Measurements from ENCODE around the gene GLT8D2.

GLT8D2 gene, protein sequence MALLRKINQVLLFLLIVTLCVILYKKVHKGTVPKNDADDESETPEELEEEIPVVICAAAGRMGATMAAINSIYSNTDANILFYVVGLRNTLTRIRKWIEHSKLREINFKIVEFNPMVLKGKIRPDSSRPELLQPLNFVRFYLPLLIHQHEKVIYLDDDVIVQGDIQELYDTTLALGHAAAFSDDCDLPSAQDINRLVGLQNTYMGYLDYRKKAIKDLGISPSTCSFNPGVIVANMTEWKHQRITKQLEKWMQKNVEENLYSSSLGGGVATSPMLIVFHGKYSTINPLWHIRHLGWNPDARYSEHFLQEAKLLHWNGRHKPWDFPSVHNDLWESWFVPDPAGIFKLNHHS
- 0 to 0.36 (median 0) reads per million in 4 donors for total RNA-seq

DNA sequence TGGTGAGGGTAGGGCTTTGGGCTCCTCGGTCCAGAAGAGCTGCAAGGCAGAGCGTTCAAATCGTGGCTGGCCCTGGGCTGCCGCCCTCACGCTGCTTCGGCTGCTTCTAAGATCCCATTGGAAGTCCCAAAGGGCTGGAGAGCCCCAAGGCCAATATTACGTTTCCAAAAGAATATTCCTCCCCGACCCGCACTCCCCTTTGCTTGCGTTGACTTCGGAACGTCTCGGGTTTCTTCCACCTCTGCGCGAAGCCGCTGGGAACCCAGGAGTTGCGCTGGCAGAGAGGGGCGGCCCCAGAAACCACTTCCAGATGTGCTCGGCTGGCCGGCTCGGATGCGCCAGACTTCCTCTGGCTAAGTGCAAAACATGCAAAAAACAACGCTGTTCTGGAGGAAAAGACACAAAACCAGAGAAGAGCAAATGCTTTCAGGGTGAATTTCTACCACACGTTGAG lies at the start of gene GLT8D2:
GLT8D2 (minus strand) TSS at position 285 of the 454 bp plus-strand sequence. CDS start 30,539 bp downstream, outside the sequence.
- DNase-seq, result no peak

DNA sequence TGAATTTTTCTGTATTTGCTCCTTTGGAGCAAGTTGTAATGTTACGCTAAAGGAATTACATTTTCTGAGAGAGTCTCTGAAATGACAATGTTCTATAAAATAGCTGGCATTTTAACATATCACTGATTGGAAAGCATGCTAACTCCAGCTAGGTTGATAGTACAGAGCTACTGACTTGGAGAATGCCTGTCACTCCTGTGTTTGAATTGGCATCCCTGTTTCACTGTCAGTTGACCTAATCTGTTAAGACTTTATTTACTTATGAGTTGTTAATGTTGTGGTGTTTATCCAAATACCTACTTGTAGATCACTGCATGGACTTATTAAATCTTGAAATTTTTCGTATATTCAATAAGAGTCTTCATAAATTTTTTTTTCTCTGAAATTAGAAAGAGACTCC lies 48.0 kb upstream of the GLT8D2 start:
- DNase-seq, result no peak

DNA sequence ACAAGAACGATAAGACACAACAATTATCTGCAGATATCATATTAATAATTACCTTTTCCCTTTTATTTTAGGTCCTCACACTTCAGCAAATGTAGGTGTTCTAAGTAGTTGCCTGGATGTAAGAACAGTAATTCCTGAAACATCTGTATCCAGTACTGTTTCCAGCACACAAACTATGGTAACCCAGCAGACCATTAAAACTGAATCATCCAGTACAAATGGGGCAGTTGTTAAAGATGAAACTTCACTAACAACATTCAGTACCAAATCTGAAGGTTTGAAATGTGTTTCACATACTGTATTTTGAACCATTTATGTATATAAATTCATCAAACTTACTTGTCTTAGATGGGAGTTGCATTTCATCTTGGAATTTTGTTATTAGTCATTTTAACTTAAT lies 45.3 kb upstream of the GLT8D2 start:
- DNase-seq, result no peak

DNA sequence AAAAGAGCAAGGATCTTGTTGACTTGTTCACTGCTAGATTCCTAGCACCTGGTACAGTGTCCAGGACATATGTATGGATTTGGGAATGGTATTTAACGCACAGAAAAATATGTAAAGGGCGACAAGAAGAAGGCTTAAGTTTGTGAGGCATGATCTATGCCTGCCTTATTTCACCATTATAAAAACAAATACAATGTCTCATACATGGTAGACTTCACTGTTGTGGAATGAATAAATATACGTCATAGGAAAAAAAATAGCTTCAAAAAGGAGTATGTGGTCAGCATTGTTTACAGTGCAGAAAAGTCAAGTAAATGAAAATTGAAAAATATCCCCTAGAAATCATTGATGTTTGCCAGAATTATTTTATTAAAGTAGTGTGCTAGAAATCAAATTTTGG lies 44.3 kb upstream of the GLT8D2 start:
- DNase-seq, result no peak

DNA sequence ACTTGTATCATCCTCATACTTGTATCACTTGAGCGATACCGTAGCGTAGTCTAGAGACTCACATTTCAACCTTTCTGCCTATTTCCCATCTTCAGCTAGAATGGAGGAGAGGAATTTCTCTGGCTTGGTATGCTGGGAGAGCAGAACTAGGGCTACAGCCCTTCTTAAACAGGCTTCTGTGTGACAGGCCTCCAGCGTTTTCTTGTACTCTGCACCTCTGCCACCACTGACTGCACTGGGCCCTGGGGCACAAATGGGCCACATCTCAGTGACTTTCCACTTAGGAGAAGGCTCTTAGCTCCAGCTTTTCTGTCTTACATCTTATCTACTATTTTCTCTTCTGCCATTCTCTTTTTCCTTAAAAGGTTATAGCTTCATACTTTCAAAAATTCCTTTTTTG lies 41.1 kb upstream of the GLT8D2 start:
- DNase-seq, result no peak

DNA sequence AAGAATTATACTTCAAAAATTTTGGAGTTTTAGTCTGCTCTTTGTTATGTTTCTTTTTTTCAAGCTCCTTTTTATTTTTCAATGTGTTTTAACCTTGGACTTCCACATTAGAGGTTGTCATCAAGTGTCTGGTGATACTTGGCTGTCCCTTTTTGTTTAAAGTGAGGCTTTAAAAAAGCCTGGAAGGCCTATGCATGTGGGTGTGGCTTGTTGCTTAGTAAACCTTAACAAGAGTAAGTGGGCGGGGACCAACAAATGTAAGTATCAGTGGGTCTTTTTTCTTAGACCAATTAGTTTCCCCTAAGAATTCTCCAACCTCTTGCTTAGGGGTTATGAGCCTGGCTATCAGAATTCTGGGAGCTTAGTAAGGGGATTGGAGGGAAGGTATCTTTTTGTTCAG lies 40.7 kb upstream of the GLT8D2 start:
- DNase-seq, result no peak

DNA sequence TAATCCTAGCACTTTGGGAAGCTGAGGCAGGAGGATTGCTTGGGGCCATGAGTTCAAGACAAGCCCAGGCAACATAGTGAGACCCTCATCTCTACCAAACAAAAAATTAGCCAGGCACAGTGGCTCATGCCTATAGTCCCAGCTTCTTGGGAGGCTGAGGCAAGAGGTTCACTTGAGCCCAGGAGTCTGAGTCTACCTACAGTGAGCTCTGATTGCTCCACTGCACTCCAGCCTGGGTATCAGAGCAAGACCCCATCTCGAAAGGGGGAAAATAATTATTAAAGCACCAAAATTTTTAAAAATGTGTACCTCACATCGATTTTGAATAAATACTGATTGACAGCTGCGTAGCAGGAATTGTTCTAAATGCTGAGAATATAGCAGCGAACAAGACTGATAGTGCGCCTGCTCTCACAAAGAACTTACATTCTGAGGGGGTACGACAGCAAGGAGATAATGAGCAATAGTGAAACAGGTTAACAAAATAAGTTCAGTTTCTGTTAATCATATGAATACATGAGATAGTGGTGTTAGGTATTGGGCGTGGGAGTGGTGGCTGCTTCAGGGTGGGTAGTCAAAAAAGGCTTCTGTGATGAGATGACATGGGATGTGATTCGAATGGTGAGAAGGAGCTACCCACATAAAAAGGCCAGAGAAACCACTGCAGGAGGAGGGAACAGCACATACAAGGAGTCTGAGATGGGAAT lies 33.9 kb upstream of the GLT8D2 start:
- DNase-seq, result peak in 1 of 5 donors; percentile 37

DNA sequence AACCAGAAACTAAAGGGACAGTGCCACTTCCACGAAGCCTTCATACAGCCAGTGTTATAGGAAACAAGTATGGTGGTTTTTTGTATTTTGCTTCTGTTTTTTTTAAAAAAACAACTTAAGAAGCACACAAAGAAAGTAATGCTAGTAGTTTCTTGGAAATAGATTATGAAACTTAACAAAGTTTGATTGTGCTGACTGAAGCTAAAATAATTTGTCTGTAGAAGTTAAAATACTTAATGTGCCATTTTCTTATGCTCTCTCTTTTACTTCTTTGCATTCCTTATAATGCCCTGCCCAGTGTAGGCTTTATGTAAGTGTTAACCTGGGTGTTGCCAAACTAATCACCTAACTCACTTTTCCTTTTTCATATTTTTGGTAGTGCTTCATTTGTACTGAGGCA lies 30.8 kb upstream of the GLT8D2 start:
- no peak for DNase-seq

DNA sequence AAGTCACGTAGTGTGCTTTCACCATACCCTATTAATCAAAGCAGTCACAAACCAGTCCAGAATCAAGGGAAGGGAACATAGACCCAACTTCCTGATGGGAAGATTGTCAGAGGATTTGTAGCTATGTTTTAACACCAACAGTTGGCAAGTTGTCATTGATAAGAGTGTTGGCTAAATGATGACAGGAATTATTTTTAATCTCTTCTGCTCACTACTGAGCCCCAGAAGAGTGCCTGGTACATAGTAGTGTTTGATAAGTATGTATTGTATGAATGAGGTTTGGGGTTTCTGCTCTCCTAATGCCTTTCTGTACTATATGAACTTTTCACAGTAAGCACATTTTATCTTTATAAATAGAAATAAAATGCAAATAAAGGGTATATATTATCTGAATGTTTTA lies 29.0 kb upstream of the GLT8D2 start:
- no peak for DNase-seq

DNA sequence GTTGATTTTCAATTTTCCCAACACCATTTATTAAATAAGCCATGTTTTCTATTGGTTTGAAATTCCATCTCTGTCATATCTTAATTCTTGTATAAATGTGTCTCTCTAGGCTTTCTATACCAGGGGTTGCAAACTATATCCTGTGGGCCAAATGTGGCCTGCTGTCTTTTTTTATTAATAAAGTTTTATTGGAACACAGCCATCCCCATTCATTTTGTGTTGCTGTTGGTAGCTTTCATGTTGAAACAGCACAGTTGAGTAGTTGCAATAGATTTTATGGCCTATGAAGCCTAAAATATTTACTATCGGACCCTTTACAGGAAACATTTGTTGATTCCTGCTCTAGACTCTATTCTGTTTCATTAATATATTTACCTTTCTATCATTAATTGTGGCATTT lies 23.7 kb upstream of the GLT8D2 start:
- no peak for DNase-seq

DNA sequence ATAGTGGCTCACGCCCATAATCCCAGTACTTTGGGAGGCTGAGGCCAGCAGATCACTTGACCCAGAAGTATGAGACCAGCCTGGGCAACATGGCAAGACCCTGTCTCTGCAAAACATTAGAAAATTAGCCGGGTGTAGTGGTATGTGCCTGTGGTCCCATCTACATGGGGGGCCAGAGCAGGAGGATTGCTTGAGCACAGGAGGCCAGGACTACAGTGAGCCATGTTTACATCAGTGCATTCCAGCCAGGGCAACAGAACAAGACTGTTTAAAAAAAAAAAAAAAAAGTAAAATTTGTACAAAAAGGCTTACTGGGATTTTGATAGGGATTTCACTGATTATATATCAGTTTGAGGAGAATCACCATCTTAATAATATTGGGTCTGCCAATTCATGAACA lies 22.1 kb upstream of the GLT8D2 start:
- no peak for DNase-seq

DNA sequence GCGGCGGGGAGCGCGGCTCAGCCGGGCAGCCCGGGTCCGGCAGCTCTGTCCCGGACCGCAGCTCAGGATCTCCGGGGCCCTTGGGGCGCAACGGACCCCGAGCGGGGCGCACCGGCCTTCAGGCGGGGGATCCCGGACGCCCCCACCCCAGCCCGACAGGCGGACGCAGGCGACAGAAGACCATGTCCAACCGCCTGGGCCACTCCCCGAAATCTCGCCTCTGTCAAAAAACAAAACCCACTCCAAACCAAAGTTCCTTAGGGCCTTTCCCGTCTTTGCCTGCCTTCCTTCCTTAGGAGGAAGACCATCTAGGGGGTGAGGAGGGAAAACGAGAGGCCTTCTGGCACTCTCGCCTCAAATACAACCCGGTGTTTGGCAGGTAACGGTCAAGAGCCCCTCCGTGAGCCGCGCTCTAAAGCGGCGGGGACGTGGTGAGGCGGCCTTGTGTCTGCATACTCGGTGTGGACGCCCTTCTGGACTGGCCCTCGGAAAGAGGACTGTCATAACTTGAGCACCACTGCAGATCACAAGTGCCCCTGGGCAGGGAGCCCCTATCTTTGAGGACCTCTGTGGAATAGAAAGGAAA lies 14.9 kb upstream of the GLT8D2 start:
- DNase-seq, result no peak

DNA sequence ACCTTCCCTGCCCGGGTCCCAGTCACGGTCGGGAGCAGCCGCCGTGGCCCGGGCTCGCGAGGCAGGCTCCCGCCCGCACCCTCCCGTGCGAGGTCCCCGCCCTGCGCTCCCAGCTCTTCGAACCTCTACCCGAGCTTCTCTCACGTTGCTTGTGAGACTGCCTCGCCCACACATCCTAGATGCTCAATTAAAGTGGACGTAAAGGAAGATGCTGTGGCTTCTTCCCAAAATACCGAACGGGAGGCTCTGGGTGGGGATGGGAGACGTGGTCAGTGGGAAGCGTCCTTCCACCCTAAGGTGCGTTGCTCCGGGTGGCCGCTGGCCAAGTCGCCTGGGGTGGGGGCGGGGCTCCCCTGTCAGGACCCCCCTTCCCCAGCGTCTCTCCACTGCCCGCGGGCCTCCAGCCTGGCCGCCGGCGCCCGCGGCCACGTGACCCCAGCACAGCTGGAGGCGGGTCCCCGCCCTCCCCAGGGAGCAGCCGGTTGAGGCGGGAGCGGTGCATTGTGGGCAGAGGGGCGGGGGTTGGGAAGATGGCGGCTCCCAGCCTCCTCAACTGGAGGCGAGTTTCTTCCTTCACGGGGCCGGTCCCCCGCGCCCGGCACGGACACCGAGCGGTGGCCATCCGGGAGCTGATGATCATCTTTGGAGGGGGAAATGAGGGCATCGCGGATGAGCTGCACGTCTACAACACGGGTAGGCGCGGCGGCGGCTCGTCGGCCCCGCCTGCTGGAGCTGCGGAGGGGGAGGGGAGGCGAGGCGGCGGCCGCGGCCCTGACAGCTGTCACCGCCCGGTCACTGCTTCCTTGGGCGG lies 14.2 kb upstream of the GLT8D2 start, which contains the start of gene HCFC2:
HCFC2 (plus strand) TSS at position 501 of the 811 bp plus-strand sequence; CDS start at position 531, 30 bp downstream.
- peak; percentile 75 to 89 (median 85) for DNase-seq

DNA sequence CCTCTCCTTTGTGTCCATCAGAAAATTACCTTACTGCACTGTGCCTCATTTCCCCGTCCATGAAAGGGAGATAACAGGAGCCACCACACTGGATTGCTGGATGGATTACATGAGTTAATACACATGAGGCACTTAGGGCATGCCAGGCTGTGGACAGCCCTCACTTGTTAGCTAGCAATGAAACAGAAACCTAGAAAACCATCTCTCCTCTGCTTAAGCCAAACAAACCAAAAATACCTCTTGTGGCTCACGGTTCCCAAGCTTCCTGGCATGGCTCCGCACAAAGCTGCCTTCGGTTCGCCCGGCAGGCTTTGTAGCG lies 13.7 kb upstream of the GLT8D2 start:
- peak in 1 of 5 donors; percentile 34 for DNase-seq

DNA sequence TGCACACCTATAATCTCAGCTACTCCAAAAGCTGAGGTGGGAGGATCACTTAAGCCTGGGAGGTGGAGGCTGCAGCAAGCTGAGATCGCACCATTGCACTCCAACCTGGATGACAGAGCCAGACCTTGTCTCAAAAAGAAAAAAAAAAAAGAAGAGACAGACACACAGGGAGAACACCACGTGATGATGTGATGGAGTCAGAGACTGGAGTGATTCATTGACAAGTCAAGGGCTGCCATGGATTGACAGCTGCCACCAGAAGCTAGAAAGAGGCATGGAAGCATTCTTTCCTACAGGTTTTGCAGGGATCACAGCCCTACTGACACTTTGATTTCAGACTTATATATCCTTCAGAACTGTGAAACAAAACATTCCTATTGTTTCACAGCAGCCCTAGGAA lies 10.8 kb upstream of the GLT8D2 start:
- no peak for DNase-seq

DNA sequence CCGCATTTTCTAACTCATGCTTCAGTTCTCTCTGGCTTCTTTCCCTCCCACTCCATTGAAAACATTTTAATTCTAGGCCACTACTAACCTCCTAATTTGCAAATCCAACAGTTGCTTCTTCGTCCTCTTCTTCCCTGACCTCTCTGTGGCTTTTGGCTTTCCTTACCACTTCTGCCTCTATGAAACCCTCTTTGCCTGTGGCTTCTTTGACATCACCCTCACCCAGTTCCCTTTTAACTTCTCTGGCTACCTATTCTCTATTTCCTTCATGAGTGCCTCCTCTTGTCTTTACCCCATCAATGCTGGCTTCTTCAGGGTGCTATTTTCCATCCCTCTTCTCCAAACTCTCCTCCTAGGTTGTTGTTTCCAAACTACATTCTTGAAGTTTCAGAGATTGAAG lies 10.0 kb upstream of the GLT8D2 start:
- DNase-seq, result no peak

DNA sequence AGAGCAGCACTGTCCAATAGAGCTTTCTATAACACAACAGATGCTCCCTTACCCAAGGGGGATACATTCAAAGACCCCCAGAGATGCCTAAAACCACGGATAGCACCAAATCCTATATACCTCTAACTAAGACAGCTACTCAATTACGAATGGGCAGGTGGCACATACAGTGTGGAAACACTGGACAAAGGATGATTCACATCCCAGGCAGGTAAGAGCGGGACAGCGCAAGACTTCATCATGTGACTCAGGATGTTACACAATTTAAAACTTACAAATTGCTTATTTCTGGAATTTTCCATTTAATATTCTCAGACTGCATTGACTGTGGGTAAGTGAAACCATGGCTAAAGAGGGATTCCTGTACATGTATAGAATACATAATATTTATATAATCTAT lies 8.8 kb upstream of the GLT8D2 start:
- DNase-seq, result no peak

DNA sequence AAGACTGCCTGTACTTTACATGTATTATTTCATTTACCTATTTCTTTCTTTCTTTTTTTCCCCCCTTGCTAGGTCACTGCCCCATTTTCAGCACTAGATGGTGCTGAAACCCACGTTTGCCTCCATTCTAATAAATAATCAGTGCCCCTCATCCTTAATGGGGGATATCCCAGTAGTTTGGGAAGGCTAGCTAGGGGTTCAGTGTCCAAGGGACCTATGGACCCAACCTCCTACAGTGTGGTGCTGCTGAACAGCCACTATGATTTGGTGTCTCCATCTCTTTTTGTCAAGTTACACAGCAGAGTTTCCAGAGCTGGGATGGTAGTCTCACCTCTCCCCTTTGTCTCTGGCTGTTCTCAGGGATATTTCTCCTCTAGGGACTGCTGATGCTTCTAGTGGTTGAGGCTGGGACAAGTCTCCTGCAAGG lies 7.8 kb upstream of the GLT8D2 start:
- no peak for DNase-seq

DNA sequence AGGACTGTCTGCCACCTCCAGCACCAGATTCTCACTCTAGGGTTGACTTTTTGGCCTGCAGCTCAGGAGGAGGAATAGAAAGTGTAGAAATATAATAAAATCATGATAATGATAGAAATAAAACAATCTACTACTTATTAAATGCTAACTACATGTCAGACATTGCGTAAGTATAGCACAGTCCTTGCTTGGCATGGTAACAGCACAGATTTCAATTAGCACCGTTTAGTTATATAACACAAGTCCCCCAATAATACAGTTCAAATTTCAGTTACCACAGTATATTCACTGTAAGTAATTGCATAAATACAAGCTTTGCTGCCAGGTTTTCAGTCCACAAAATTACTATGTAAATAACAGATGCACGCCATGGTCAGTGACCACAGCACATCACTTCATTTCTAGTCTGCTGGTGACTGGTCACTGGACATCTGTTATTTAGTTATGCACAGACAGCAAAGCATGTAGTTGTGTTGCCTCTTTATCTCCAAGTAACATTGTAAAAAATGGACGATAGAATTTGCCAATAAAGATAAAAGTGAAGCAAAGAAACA lies 6.5 kb upstream of the GLT8D2 start:
- no peak for DNase-seq

DNA sequence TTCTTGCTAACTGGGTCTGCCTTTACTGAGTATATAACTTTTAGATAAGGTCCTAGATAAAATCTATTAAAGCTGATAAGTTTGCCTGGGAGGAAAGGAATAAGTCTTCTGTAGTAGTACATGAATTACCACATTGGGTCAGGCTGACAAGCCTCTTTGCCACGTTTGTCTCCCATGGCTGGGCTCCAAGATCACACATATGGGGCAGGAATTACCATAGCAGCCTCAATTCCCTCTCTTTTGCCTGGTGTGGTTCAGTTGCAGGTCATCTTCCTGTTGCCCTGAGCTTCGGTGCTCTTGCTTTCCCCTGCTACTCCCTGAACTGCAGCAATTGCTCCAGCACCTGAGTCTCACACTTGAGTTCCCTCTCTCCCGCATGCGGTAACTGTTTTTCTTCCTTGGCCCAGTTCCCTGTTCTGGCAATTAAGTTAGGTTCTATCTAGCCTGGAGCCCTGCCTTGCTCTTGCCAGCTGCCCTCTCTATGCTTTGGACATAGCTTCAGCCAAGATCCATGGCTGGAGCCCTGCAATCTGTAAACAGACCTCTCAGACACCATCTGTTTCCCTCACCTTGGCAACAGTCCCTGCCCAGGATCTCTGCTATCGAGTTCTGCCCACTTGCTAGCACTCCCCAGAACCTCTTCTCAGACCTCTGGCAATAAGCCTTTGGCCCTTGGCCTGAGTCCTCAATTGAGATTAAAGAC lies 5.8 kb upstream of the GLT8D2 start:
- no peak for DNase-seq

DNA sequence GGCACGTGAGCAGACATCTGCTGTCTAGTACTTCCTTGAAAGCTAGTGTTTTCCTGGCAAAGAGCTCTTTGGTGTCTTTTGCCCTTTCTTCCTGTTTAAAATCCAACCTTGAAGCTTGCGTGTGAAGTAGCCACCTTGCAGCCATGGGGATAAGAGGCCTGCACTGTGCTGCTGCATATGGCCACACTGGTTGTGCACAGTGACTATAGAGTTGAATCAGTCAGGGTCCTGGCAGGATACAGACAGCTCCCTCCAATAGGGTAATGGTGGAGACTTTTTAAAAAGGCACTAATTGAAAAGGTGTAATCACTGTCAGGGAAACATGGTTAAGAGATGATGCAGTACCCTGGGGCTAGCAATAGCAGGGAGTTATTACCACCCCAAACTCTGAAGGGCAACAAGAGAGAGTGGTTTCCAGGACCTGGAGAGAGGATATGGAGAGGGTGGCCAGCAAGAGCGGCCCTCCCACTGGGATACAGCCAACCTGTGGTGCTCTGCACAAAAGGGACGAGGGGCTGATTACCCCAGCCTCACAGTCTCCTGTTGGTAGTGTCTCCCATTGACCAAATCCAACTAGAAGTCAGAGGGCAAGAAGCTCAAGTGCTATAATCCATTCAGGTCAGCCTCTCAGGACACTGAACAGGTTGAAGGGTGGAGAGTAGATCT lies 4.8 kb upstream of the GLT8D2 start:
- DNase-seq, result no peak
